ENCODE data around the gene ARHGEF26.

DNA sequence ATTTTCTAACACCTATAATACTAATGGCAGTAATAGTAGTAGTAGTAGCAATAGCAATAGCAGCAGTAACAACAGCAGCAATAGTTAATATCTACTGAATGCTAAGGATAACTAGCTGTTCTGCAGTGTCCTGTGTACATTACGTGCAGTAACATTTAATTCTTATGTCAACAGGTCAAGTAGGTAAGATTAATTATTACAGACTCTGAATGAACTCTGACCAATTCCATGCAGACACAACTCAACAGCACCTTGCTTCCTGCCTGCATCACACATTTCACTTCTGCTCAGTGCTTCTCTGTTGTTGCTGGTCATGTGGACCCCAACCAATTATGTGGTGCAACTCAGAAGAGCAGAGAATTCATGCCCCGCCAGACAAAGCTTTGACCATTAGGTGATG is 39.9 kb upstream of the ARHGEF26 start:
- TF ChIP-seq CTCF (conservative IDR thresholded peaks at IDR 0.05; ENCODE audit: low read depth in 2 of 2) (no peak), EZH2phosphoT487 (IDR thresholded peaks at IDR 0.05; ENCODE audit: unreplicated experiment) (no peak), ZNF331 (CRISPR knock-in tag; IDR thresholded peaks at IDR 0.05; ENCODE audit: low read depth) (no peak), CREB1 (CRISPR knock-in tag; IDR thresholded peaks at IDR 0.05; ENCODE audit: low read depth) (no peak), EZH2 (IDR thresholded peaks at IDR 0.05; ENCODE audit: low read depth, unreplicated experiment) (no peak), POLR2AphosphoS5 (IDR thresholded peaks at IDR 0.05; ENCODE audit: low read depth) (no peak)

Measured in GM23338 (cell line).